Anterior cingulate cortex (tissue), 58 donors: ENCODE data around the gene ADNP.

Experiments
- DNase-seq, 58 donors: peaks; one replicate each; lab custom pipeline; 2025; lab: John Stamatoyannopoulos, UW

ADNP gene

DNA sequence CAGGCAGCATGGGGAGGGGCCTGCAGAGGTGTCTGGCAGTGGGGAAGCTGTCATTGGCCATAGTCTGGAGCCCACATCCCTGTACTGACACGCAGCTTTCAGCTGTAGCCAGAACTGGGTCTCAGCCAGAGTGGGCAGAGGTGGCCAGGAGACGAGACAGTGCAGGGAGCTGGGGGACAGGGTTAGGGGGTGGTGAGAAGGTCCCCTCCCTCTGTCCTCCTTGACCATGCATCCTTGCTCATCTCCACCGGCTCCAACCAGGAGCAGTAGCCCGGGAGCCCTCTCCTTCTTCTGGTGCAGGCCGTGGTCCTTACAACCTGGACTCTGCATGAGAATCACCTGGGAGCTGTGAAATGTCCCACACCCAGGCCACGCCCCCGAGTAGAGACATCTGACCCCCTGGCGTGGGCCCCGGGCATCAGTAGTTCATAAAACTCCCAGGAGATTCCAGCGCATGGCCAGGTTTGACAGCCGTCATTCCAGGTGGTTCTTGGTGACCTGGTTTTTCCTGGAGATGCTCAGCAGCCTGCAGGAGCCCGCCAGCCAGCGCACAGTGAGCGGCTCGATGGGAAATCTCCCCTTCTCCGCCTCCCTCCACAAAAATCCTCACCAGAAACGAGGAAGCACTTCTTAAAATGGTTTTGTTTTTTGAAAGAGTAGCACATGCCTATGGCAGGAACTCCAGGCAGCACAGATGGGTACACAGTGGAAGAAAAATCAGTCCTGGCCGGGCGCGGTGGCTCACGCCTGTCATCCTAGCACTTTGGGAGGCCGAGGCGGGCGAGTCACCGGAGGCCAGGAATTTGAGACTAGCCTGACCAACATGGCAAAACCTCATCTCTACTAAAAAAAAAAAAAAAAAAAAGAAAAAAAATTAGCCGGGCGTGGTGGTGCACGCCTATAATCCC, 56.2 kb downstream of the ADNP start:
- no peak for DNase-seq

- no peak for DNase-seq
Measured at GRCh38 chr20:50874111-50874757, 57.0 kb downstream of the ADNP start.

DNA sequence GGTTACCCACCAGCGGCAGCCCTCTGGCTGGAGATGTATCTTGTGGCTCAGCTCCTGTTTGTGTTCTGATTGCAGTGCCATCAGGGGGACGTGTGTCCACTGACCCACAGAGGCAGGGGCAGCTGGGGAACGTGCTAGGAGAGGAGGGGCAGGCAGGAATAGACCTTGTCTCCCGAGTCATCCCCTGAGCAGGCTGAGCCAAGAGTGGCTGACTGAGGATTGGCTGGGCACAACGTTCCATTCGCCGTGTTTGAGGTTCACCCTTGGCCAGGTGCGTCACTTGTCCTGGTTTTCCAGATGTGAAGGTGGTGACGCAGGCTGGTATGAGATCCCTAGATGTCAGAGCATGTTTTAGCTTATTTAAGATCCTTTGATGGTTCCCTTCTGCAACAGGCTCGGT, 57.7 kb downstream of the ADNP start:
- DNase-seq: no peak

DNA sequence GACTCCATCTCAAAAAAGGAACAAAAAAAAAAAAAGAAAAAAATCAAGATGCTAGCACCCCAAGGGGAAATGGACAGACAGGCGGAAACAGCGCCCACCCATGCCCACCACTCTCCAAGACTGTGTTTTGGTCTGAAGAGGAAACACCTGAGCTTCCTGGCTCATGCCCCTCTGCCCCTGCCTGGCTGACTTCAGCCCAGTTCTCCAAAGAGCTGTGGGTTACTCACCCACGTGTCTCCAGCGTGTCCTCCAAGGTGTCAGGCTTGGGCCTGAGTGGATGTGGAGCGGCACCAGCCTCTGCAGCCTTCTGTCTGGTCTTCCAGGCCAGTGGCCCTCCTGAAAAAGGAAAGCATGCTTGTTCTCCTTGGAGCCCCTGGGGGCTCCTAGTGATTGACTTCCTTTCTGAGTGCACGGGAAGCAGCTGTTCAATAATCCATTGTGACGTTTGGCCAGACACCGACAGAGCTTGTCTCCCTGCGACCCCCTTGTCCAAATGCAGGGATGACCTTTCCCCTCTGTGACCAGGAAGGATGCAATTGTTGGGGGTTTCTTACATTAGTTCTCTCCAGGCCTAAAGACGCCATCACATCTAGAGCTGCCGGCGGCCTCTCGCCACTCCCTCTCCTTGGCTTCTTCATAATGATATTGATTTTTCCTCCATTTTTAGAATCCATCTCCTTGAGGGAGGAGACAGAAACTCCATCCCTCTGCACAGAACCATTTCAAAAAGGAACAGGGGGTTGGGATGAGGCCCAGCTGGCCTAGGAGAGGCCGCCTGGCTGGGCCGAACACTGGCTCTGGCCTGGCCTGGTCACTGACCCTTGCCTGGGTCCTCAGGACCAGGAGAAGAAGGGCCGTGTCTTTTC, 58.4 kb downstream of the ADNP start:
- DNase-seq: no peak

DNA sequence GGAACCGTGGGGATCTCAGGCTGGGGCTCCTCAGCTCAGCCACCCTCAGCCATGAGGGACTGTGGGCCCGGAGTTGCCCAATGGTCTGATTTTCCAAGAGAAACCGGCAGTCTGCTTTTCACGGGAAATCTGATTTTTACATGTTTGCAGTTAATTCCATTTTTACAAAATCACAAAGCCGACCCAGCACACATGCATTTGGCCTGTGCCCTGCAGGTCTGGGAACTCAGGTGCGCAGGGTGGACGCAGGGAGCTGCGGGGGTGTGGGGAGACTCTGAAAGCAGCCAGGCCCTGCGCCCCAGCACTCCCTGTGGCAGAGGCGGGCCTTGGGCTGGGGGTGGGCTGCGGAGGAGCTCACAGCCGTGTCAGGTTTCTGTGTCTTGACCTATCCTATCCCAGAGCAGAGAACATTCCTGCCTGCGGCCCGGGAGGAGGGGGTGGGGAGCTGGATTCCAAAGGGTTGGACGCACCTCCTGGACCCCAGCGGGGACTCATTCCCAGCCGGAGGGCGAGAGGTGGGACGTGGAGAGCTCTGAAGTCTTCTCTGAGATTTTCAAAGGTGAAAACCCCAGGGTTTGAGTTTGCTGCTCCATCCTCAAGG, 60.6 kb downstream of the ADNP start:
- no peak for DNase-seq

DNA sequence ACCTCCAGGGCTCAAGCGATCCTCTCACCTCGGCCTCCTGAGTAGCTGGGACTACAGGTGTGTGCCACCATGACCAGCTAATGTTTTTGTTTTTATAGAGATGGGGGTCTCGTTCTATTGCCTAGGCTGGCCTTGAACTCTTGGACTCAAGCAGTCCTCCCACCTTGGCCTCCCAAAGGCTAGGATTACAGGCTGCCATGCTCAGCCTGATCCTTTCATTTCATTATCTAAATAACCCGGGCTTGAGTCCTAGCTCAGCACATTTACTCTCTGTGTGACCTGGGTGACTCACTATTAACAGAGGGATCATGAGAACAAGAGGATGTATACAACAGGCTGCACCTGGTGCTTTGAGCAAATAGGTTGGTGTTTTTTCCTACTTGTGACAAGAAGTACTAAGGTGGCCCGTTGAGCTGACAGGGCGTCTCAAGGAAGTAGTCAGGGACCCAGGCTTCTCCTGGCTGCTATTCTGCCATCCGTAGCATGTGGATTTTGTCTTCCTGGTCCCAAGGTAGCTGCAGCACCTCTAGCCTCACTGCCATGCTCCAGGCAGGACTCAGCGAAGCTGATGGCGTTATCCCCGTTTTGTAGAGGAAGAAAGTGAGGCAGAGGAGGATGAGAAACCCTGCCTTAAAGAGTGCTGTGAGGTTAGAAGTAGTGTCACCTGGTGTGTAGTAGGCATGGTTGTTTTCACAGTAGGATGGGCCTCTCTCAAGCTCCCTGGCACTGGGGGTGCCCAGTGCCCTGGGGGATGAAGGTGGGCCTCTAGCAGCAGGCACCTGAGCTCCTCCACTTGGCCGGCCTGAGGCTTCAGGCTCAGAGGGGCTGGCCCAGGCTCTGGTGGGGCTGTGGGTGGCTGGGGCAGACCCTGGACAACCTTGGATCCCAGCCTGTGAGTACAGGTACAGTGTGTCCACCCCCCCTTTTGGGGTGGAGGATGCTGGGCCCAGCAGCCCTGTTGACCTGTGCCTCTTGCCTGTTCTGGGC, 62.4 kb downstream of the ADNP start:
- no peak for DNase-seq

DNA sequence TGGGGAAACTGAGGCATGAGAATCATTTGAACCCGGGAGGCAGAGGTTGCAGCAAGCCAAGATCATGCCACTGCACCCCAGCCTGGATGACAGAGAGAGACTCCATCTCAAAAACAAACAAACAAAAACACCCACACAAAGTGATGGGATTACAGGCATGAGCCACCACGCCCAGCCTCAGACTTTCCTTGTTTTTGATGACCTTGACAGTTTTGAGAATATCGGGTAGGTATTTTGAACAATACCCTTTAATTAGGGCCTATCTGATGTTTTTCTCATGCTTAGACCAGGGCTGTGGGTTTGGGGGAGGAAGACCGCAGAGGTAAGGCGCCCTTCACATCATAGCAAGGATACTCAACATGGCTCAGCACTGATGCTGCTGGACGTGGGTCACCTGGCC, 63.4 kb downstream of the ADNP start:
- DNase-seq: no peak

DNA sequence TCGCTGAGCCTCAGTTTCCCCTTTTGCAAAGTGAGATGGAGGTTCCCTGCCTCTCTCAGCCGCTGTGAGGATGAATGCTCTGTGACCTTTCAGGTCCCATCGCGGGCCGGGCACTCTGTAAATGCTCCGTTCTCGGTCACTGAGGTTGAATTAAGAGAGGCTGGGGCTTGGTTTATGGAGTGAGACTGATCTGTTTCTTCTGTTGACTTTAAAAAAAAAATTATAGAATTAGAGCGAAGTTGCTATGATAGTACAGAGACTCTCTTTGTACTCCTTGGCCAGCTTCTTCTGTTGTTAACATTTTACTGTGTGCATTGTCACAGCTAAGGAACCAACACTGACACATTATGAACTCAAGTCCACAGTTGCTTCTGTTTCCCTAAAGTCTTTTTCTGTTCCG, 64.4 kb downstream of the ADNP start:
- DNase-seq: no peak

GRCh38 chr20:50866036-50866685, 65.1 kb downstream of the ADNP start:
- no peak for DNase-seq

DNA sequence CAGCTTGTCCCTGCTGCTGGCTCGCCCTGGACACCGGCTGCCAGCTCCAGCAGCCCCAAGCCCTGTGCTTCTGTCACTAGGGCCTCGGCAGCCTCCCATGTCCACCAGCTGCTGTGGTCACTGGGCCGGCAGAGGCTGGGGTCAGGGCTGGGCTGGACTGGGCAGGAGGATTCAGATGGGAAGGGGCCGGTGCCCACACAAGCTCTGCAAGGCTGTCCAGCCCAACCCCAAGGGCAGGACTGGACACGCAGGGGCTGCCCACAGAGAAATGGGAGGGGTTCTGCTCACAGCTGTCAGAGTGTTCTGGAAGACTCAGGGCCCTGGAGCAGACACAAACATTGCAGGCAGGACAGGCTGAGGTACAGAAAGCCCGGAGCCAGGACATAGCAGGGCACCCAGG, 65.6 kb downstream of the ADNP start:
- DNase-seq: no peak

GRCh38 chr20:50865114-50865513, 66.1 kb downstream of the ADNP start:
- no peak for DNase-seq

GRCh38 chr20:50862546-50862945, 68.7 kb downstream of the ADNP start:
- no peak for DNase-seq

DNA sequence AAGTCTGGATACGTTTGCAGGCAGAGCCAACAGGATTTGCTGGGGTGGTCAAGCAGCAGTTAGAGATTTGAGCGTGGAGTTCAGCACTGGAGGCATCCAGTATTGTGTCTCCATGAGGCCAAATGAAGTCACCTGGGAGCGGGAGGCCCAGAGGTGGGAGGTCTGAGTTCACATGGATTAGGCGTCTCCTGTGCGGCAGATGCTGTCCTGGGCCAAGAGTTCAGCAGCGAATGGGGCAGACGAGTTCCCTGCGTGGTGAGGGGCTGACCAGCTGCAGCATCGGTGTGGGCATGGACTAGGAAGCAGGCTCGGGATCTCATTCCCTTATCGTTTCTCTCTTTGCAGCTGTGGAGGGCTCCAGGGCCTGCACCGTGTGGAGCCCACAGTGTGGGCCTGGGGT, 70.2 kb downstream of the ADNP start:
- no peak for DNase-seq

DNA sequence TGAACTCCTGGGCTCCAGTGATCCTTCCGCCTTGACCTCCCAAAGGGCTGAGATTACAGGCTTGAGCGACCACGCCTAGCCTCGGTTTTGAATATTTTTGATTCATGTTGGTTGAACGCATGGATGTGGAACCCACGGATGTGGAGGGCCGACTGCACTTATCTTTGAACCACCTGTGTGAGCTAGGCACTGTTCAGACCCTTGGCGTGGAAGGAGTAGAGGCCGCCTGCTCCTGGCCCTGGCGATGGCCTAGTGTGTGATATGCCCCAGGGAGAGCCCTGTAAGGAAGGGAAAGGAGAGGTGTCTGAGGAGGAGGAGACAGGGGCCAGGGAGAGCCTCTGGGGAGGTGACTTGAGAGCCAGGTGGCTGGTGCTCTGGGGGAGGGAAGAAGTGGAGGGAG, 72.1 kb downstream of the ADNP start:
- no peak for DNase-seq

DNA sequence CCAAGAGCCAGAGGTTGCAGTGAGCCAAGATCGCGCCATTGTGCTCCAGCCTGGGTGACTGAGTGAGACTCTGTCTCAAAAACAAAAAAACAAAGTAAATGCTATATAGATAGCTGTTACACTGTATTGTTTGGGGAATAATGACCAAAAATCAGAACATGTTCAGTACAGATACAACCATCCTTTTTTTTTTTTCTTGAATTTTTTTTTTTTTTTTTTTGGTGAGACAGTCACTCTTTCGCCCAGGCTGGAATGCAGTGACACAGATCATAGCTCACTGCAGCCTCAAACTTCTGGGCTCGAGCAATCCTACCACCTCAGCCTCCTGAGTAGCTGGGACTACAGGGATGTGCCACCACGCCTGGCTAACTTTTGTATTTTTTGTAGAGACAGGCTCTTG, 72.7 kb downstream of the ADNP start:
- no peak for DNase-seq

- DNase-seq: no peak
Measured at GRCh38 chr20:50857348-50857747, 73.9 kb downstream of the ADNP start.

DNA sequence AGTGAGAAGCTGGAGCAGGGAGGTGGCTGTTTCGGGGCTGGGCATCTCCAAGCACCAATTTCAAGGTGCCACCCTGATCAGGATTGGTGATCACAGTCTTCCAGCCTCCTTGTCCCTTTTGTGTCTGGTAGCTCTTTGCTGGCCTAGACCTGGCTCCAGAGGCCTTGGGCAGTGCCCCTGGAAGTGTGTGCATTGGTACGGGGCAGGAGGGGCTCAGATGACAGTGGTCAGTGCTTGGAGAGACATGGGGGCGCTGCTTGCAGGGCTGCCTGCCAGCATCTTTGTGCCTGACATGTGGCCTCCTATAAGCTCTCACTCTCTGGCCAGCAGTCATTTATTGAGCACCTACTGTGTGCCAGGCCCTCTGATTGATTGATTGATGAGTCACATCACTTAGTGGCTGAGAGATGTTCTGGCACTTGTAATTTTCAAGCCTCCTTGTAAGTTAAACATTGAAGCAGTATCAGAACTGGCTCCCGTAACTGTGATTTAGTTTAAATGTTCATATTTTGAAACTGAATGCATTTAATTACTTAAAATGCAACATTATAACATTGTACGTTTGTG, 74.7 kb downstream of the ADNP start:
- no peak for DNase-seq
